ENCODE data around the gene SCUBE1.
A peak's percentile ranks its signal among the peaks of the same experiment; 100 is the strongest.

The SCUBE1 gene

GRCh38 chr22:43345761-43346301, 2.7 kb upstream of the SCUBE1 start:
- Histone ChIP-seq H3K9ac (ENCODE audit: low read depth, low read length, poor library complexity, severe bottlenecking) (no peak overlapping the region), H3K4me2 (ENCODE audit: low read depth, low read length, poor library complexity, severe bottlenecking) (peak overlapping the region; percentile 34), H3F3A (ENCODE audit: low read depth) (no peaks in the 10 kb centered on the region), H3K36me3 (ENCODE audit: insufficient read depth, low read length) (no peaks in the 10 kb centered on the region), H3K9me2 (replicated peaks; ENCODE audit: low read depth, low read length) (no peaks in the 10 kb centered on the region), H3K4me1 (ENCODE audit: insufficient read depth, low read length, poor library complexity, severe bottlenecking) (peaks cover 17% of the 10 kb centered on the region), H3K9me3 (ENCODE audit: insufficient read depth, low read depth, low read length) (no peaks in the 10 kb centered on the region), H4K20me1 (ENCODE audit: insufficient read depth, low read length, poor library complexity, severe bottlenecking) (no peaks in the 10 kb centered on the region), H2AFZ (ENCODE audit: low read length) (peak overlapping the region; percentile 52), H3K27me3 (ENCODE audit: insufficient read depth, low read length, poor library complexity, severe bottlenecking) (no peaks in the 10 kb centered on the region), H3K79me2 (ENCODE audit: insufficient read depth, low read length) (no peaks in the 10 kb centered on the region), H3K4me3 (ENCODE audit: low read length, poor library complexity, severe bottlenecking) (peak overlapping the region; percentile 16)
- TF ChIP-seq EZH2phosphoT487 (IDR thresholded peaks at IDR 0.05; ENCODE audit: borderline replicate concordance), result no peak
- no peak for TF ChIP-seq CTCF (conservative IDR thresholded peaks at IDR 0.05; ENCODE audit: low read length)

- no peaks in the 10 kb centered on the region for H3K9me2 ChIP-seq (replicated peaks; ENCODE audit: low read depth, low read length)
- no peaks in the 10 kb centered on the region for H3F3A ChIP-seq (ENCODE audit: low read depth)
- peaks cover 17% of the 10 kb centered on the region for H3K4me1 ChIP-seq (ENCODE audit: insufficient read depth, low read length, poor library complexity, severe bottlenecking)
- no peaks in the 10 kb centered on the region for H4K20me1 ChIP-seq (ENCODE audit: insufficient read depth, low read length, poor library complexity, severe bottlenecking)
- H3K9me3 ChIP-seq (ENCODE audit: insufficient read depth, low read depth, low read length), result no peaks in the 10 kb centered on the region
- H3K4me3 ChIP-seq (ENCODE audit: low read length, poor library complexity, severe bottlenecking), result no peak overlapping the region
- H3K9ac ChIP-seq (ENCODE audit: low read depth, low read length, poor library complexity, severe bottlenecking), result no peak overlapping the region
- H3K27me3 ChIP-seq (ENCODE audit: insufficient read depth, low read length, poor library complexity, severe bottlenecking), result no peaks in the 10 kb centered on the region
- TF ChIP-seq EZH2phosphoT487 (IDR thresholded peaks at IDR 0.05; ENCODE audit: borderline replicate concordance) (no peak), CTCF (conservative IDR thresholded peaks at IDR 0.05; ENCODE audit: low read length) (no peak)
- peak overlapping the region; percentile 34 for H3K4me2 ChIP-seq (ENCODE audit: low read depth, low read length, poor library complexity, severe bottlenecking)
- no peaks in the 10 kb centered on the region for H3K79me2 ChIP-seq (ENCODE audit: insufficient read depth, low read length)
- no peak overlapping the region for H2AFZ ChIP-seq (ENCODE audit: low read length)
- no peaks in the 10 kb centered on the region for H3K36me3 ChIP-seq (ENCODE audit: insufficient read depth, low read length)
Measured at GRCh38 chr22:43345356-43345755, 2.2 kb upstream of the SCUBE1 start.

GRCh38 chr22:43344520-43344787, 1.3 kb upstream of the SCUBE1 start:
- Histone ChIP-seq H3K4me1 (ENCODE audit: insufficient read depth, low read length, poor library complexity, severe bottlenecking) (peaks cover 17% of the 10 kb centered on the region), H3K4me3 (ENCODE audit: low read length, poor library complexity, severe bottlenecking) (no peak overlapping the region), H3K9me2 (replicated peaks; ENCODE audit: low read depth, low read length) (no peaks in the 10 kb centered on the region), H4K20me1 (ENCODE audit: insufficient read depth, low read length, poor library complexity, severe bottlenecking) (no peaks in the 10 kb centered on the region), H3K4me2 (ENCODE audit: low read depth, low read length, poor library complexity, severe bottlenecking) (no peak overlapping the region), H3K36me3 (ENCODE audit: insufficient read depth, low read length) (no peaks in the 10 kb centered on the region), H3F3A (ENCODE audit: low read depth) (no peaks in the 10 kb centered on the region), H3K27me3 (ENCODE audit: insufficient read depth, low read length, poor library complexity, severe bottlenecking) (no peaks in the 10 kb centered on the region), H3K9ac (ENCODE audit: low read depth, low read length, poor library complexity, severe bottlenecking) (no peak overlapping the region), H3K9me3 (ENCODE audit: insufficient read depth, low read depth, low read length) (no peaks in the 10 kb centered on the region), H3K79me2 (ENCODE audit: insufficient read depth, low read length) (no peaks in the 10 kb centered on the region), H2AFZ (ENCODE audit: low read length) (no peak overlapping the region)
- TF ChIP-seq EZH2phosphoT487 (IDR thresholded peaks at IDR 0.05; ENCODE audit: borderline replicate concordance), result no peak

Data from Loucy (cell line).